ENCODE measurements around the gene PITX1.
"Not testable (repeated sequence)": the region's sequence is repeated elsewhere in the genome, so short reads cannot be mapped to it uniquely, and the experiment has no call there.

Gene PITX1

DNA sequence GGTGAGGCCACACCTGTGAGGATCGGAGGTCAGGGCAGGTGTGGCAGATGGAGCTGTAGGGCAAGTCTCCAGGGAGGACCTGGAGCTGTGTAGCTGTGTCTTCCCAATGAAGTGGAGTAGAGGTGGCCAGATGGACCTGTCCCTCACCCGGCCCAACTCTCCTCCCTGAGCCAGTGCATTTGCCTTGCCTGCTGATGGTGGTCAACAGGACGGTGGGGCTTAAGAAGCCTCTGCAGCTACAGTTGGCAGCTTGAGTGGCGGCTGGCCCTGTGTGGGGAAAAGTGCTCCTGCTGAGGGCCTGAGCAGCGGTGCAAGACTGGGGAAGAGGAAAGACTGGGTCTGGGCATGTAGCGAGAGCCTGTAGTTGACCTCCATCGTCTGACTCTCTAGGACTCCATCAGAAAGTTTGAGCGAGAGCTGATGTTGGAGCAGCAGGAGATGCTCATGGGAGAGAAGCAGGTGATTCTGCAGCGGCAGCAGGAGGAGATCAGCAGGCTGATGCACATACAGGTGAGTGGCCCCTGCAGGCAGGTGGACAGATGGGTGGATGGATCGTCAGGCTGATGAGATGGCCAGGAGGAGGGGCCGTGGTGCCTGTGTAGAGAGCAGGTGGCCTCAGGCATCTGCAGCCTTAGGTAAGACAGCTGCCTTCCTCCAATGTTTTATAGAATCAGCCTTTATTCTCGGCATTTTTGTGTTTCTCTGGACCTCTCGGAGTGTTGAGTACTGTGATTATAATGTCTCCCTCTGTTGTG is 24.9 kb downstream of the PITX1 start:
- FAIRE-seq, result no peak

DNA sequence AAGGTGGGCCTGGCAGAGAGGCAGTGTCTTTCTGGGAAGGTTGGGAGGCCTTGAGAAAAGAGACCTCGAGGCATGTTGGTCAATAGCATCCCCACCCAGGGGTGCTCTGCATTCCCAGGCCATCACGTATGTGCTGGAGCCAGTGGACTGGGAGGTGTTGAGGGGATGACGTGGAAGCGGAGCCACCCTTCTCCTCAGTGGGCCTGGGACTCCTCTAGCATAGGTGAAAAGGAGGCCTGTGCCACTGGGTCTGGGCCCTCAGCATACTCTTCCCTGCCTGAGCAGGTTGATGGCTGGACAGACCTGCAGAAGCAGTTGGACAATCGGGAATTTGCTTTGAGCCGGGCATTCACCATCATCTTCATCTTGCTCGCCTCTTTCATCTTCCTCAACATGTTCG is 25.5 kb downstream of the PITX1 start:
- FAIRE-seq, result no peak

DNA sequence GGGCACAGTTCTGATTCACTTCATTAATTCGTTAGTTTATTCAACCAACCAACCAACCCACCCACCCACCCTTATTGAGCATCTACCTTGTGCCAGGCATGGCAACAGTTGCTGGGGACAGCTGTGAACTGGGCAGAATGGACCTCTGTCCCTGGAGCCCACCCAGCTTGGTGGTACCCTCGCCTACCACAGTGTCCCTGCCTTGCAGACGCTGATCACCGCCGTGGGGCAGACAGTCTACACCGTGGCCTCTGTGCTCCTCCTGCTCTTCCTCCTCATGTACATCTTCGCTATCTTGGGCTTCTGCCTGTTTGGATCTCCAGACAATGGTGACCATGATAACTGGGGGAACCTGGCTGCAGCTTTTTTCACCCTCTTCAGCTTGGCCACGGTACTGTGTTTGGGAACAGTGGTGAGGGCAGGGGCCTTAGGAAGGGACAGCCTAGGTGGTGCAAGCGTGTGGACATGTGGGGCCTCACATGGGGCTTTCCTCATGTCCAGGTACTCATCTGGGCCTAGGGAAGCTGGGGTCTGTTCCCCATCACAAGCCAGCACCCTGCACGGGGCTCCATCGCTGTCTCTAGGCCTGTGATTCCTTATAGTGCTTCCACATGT is 26.2 kb downstream of the PITX1 start:
- FAIRE-seq, result no peak

DNA sequence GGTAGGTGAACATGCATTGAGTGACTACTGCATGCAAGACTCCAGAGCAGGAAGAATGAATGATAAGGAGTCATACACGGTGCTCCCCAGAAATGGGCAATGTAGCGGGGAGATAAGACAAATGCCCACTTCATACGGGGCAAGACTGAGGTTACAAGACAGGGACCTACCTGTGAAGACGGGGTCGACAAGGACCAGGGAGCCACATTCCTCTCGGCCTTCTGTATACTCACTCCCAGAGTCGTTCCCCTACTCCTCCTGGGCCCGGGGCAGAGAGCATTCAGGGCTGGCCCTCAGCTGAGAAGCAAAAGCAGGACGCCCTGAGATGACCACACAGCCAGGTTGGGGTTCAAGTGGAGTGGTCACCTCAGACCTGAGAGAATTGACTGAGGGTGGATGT is 26.7 kb downstream of the PITX1 start:
- no peak for FAIRE-seq

DNA sequence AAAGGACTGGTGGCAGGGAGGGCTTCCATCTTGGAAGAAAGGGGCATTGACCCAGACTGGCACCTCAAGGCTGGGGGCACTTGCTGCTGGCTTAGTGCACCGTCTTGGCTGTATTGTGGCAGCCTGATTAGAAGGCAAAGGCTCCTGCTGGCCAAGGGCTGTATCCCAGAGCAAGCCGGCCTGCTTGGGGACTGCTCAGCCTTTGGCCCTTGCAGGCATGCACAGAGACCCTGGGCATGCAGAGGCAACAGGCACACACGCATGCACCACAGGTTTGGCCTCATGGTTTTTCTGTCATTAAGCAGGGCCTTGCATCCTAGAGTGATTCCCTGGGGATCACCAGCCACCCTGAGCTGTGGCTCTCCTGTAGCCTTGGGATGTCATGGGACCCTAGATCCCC is 29.0 kb downstream of the PITX1 start:
- FAIRE-seq, result no peak

DNA sequence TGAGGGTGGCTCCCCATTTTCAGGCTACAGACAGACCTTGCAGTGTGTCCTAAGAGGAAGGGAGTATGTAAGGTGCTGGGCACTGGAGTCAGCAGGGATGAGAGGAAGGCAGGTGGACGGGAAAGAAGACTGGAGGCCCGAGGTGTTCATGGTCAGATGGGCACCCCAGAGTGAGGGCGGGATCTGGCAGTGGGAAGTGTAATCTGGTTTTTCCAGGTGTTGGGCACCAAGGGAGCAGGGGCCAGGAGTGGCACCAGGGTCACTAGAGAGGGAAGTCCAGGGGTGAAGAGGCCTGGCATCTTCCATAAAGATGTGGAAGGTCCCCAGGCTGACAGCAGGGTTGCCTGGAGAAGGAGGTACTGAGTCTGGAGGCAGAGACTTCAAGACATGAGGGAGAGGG is 29.7 kb downstream of the PITX1 start:
- FAIRE-seq, result no peak

DNA sequence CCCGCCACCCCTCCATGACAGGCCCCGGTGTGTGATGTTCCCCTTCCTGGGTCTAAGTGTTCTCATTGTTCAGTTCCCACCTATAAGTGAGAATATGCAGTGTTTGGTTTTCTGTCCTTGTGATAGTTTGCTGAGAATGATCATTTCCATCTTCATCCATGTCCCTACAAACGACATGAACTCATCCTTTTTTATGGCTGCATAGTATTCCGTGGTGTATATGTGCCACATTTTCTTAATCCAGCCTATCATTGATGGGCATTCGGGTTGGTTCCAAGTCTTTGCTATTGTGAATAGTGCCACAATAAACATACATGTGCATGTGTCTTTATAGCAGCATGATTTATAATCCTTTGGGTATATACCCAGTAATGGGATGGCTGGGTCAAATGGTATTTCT is 36.0 kb downstream of the PITX1 start:
- not testable (repeated sequence) for FAIRE-seq

DNA sequence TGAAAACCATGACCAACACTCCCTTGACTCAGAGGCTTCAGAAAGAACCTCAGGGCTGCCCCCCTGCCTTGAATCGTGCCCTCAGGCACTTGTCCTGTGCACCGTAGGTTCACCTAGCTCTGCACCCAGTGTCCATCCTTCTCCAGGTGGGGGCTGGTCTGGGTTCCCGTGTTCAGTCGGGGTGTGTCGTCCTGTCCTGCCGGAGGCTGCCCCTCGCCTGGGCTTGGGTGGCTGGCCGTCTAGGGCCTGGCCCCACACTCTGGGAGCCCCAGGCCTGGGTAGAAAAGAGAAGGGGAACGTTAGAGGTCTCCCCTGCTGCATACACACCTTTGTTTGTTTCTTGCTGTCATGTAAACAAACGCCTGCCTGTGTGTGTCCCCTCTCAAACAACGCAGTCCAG is 37.0 kb downstream of the PITX1 start:
- no peak for FAIRE-seq

DNA sequence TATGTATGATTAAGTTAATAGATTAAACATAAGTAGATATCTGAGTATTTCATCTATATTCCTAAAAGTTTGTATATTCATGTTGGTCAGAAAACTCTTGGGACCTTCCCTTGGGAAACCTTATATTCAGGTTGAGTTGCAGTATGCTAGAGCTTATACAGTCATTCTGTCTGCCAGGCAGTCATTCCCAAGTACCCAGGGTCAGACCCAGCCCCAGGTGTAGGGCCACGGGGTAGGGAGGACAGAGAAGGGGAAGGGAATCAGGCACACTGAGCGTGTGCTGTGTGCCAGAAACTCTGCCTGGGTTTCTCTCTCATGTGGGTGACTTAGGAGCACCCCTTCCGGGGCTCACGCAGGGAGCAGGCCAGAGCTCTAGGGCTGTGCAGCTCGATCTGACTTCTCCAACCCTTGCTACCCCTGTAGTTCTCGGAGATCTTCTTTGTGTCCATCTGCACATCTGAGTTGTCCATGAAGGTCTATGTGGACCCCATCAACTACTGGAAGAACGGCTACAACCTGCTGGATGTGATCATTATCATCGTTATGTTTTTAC is 38.1 kb downstream of the PITX1 start:
- FAIRE-seq, result no peak

DNA sequence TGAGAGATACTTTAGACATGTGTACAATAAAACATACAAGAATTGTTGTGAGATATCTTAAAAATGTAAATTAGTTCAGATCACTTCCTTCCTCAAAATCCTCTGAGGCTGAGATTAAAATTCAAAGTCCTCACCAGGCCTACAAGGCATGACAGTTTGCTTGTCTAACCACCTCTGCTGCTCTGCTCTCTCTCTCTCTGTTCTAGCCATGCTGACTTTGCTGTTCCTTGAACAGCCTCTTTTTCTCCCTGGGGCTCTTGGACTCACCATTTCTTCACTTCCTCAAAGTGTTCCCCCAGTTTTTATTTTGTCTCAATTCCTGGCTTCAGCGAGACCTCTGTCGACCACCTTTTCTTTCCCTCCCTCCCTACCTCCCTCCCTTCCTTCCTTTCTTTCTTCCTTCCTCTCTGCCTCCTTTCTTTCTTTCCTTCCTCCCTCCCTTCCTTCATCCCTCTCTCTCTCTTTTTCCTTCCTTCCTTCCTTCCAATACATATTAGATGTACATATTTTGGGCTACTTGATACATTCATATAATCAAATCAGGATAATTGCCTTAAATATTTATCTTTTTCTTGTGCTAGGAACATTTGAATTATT is 39.4 kb downstream of the PITX1 start:
- no peak for FAIRE-seq

DNA sequence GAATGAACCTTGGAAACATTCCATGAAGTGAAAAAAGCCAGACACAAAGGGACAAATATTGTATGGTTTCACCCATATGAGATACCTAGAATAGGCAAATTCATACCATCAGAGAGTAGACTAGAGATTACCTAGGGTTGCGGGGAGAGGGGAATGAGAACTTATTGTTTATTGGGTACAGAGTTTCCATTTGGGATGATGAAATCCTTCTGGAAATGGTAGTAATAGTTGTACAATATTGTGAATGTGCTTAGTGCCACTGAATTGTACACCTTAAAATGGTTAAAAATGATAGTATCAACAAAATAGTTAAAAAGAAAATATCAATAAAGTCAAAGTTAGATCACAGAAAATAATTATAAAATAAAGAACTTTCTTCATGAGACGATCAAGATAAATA is 40.9 kb downstream of the PITX1 start:
- FAIRE-seq, result no peak

DNA sequence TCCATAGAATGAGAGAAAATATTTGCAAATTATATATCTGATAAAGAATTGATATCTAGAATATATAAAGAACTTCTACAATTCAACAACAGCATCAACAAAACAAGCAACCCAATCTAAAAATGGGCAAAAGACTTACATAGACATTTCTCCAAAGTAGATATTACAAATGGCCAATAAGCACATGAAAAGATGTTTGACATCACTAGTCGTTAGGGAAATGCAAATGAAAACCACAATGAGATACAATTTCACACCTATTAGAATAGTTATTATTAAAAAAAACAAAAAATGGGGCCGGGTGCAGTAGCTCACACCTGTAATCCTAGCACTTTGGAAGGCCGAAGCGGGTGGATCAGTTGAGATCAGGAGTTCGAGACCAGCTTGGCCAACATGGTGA is 41.9 kb downstream of the PITX1 start:
- FAIRE-seq, result no peak

DNA sequence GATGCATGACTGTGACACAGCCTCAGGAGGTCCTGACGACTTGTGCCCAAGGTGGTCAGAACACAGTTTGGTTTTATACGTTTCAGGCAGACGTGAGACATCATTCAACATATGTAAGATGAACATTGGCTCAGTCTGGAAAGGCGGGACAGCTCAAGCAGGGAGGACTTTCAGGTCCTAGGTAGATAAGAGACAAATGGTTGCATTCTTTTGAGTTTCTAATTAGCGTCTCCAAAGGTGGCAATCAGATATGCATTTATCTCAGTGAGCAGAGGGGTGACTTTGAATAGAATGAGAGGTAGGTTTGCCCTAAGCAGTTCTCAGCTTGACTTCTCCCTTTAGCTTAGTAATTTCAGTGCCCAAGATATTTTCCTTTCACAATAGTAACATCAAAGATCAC is 43.8 kb downstream of the PITX1 start:
- not testable (repeated sequence) for FAIRE-seq

DNA sequence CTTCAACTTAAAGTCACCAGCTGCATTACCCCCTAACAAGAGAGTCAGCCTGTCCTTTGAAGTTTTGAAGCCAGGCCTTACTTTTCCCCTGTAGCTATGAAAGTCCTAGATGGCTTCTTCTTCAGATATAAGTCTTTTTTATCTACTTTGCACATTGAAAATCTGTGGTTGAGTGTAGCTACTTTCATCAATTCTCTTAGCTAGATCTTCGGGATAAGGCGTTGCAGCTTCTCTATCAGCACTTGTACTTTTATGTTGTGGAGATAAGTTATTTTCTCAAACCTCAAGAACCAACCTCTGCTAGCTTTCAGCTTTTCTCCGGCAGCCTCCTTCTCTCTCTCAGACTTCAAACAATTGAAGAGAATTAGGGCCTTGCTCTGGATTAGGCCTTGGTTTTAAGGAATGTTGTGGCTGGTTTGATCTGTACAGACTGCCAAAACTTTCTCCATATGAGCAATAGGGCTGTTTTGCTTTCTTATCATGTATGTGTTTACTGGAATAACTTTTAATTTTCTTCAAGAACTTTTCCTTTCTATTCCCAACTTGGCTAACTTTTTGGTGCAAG is 44.7 kb downstream of the PITX1 start:
- FAIRE-seq, result no peak

DNA sequence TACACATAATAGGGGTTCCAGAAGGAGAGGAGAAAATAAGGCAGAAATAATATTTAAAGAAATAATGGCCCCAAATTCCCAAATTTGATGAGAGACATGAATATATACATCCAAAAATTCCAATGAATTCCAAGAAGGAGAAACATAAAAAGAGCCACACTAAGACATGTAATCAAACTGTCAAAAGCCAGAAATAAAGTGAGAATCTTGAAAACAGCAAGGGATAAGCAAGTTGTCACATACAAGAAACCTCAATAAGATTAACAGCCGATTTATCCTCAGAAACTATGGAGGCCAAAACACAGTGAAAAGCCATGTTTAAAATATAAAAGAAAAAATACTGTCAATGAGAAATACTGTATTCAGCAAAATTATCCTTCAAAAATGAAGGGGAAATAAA is 51.8 kb downstream of the PITX1 start:
- FAIRE-seq, result no peak

DNA sequence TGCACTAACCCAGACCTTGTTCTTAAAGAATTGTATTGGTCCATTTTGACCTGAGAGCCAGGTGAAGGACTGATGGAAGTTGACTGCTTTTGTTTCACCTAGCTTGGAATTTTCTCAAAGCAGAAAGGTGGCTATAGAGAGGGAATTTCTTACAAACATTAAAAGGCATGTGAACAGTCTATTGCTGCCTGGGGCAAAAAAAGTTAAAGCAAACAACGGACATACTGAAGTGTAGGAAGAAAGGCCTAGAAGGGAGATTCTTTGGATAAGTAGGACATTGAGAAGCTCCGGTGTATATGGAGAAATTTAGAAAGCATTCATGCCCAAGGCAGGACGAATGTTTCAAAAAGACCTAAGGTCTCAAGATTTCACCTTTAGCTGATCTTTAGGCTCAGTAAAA is 54.6 kb downstream of the PITX1 start:
- no peak for FAIRE-seq
